ENCODE results near the gene NDUFB2.

NDUFB2 gene

GRCh38 chr7:140745266-140746058 lies 49.0 kb downstream of the NDUFB2 start:
- no peak overlapping the region for H3K27ac ChIP-seq
- DNase-seq (ENCODE audit: low spot score): no peak
- TF ChIP-seq CTCF (conservative IDR thresholded peaks at IDR 0.05; ENCODE audit: low read depth): no peak
- CTCF ChIA-PET: interaction anchor here (0.7 to 1.1 kb wide), 2 partner anchors 19 to 66 kb away, joined by 3 to 4 read pairs; no protein-coding TSS in a partner anchor
- POLR2A ChIA-PET (ENCODE audit: low non-redundant PET): no interaction called here

GRCh38 chr7:140746751-140747150 lies 50.2 kb downstream of the NDUFB2 start:
- POLR2A ChIA-PET (ENCODE audit: low non-redundant PET): no interaction called here
- no peak for DNase-seq (ENCODE audit: low spot score)
- CTCF ChIA-PET: no interaction called here
- no peak for TF ChIP-seq CTCF (conservative IDR thresholded peaks at IDR 0.05; ENCODE audit: low read depth)
- H3K27ac ChIP-seq: no peak overlapping the region

- POLR2A ChIA-PET (ENCODE audit: low non-redundant PET): no interaction called here
- no peak overlapping the region for H3K27ac ChIP-seq
- TF ChIP-seq CTCF (conservative IDR thresholded peaks at IDR 0.05; ENCODE audit: low read depth): no peak
- DNase-seq (ENCODE audit: low spot score): no peak
- CTCF ChIA-PET: no interaction called here
These were observed 56.0 kb downstream of the NDUFB2 start for GRCh38 chr7:140752533-140752932.

GRCh38 chr7:140754506-140754905 lies 58.0 kb downstream of the NDUFB2 start:
- DNase-seq (ENCODE audit: low spot score): no peak
- ChIA-PET CTCF (no interaction called here), POLR2A (ENCODE audit: low non-redundant PET) (no interaction called here)
- no peak for TF ChIP-seq CTCF (conservative IDR thresholded peaks at IDR 0.05; ENCODE audit: low read depth)
- H3K27ac ChIP-seq: no peak overlapping the region

All from RWPE1 (cell line).